Colon (tissue), 2 donors: ENCODE data around the gene ELAVL4.
"Not testable (repeated sequence)": the region's sequence is repeated elsewhere in the genome, so short reads cannot be mapped to it uniquely, and the experiment has no call there.

Experiments used
- FAIRE-seq: peaks from 2 replicates; lab custom pipeline; 2012; peaks lifted over from hg19 to GRCh38; lab: Jason Lieb, UNC
- donor health status: control.
- donor health status: control.

The ELAVL4 gene

DNA sequence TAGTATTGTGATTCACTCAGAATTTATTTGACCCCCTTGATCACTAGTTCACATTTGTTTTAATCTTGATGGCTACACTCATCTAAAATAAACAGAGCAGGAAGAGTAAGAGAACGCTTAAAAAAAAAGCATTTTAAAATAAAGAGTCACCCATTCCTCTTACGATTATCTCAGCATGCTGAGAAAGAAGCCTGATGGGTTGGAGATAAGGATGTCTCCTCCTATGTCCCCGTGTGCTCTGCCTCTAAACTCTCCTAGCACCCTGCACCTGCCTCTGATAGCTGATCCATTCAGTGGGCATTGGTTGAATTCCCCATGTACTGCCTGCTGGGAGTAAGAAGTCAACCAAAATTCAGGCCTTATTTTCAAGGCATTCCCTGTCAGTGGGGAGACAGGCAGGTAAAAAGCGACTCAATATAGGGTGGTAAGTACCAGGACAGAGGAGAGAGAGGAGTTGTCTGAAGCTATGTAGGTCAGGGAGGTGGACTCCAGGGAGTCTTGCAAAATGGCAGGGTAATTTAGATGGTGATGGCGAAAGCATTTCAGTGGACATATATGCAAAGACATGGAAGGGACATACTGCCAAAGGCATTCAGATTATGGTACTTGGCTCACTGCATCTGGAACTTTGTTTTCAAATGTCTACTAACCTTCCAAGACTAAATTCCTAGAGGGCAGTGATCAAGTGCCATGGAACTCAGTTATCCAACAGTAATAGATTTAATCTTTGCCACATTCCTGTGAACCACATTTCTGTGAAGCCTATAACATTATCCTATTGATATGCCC is 18.4 kb downstream of the ELAVL4 start:
- FAIRE-seq, result no peak

DNA sequence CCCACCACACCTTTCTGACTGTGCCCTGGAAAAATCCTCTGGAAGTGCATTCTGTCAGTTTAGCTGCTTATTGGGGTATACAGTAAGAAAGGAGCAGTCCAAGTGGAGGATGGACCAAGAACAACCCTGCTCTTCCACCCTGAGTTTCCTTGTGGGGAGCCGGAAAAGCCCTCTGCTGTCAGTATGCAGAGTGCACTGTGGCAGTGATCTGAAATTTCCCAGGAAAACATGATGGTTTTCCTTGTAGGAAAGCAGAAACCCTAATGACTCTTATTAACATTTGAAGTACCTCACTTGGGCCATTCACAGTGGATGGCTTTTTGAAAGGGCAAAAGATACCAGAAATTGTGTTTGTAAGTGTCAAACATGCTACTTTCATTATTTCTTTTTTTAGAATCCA is 20.5 kb downstream of the ELAVL4 start:
- FAIRE-seq, result no peak

DNA sequence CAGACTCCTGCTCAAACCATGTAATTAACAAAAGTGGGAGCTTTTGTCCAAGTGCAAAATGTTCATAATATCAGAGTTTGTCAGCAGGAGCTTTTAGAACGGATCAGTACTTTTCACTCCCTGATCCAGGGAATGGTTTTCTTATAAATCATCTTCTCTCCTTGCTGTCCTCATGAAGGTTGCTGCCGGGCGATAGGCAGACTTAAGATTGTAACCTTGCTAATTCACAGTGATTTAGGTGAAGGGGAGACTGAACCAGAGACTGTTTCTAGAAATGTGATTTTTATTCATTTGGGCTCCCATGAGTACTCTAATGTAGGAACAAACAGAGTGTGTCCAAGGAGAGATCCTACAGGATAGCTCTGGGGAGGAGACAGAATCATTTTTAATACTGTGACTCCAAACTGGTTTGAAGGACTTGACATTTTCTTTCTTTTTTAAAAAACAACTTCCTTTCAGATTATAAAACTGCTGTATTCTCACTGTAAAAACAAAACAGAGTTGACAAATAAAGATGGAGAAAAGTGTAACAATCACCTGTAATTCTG is 23.7 kb downstream of the ELAVL4 start:
- FAIRE-seq, result no peak

DNA sequence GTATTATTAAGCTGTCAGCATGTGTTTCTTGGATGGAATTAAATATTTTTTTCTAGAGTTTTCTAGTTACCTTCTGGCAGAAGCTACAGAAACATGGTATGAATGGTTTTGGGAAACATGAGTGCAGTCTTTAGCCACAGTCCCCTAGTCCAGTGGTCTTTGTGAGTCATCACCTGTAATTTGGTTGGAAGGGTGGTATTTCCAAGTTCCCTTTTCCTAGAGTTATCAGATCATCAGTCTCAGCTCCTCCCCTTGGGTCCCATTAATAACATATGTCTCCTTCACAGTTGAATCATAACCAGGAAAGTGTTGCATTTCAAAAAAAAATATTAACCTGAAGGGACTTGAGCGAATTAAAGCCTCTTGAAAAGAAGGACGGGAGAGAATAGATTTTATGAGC is 27.0 kb downstream of the ELAVL4 start:
- no peak for FAIRE-seq

DNA sequence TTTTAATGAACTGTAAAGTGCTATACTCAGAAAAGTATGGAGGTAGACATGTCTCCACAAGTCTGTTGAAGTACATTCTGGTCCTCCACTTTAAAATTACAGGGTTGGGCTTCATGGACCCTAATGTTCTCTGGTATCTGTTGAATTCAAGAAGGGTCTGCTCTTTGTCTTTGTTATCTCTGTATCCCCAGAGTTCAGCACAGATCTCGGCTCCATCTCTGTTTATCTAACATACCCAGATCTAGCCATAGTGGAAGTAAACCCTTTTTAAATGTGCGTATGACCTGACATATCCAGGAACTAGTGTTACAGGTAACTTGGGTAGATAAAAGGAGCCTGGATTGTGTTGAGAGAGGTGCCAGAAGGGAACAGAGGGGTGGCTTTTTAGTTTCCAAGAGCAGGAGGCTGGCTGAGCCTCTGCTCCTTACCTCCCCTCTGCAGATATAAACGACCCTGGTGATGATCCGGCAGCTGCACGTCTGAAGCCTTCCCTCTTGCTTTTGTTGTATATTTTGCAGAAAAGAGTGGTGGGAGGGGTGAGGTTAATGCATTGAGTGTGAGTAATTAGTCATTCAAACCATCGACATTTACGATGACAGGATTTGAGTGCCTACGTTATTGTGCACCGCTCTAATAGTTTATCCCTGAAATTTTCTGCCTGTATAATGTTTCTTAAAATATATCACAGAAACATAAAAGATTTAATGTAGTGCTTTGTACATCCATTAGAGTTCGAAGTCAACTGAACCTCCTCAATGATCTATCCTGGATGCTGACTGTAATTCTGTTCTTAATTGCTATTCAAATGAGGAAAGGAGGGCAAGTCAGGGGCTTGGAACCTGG is 30.8 kb downstream of the ELAVL4 start:
- FAIRE-seq, result no peak

DNA sequence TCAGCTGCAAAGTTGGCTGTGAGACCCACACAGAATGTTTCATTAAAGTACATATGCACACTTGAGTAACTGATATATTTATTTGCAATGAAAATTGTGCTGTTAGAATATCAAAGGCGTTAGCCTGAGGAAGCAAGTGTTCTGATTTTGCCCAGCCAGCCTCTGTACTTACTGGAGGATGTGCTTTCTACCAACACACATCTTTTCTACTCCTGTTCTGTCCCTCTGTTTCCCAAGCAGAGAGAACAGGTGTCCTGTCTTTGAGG is 31.4 kb downstream of the ELAVL4 start:
- no peak for FAIRE-seq

DNA sequence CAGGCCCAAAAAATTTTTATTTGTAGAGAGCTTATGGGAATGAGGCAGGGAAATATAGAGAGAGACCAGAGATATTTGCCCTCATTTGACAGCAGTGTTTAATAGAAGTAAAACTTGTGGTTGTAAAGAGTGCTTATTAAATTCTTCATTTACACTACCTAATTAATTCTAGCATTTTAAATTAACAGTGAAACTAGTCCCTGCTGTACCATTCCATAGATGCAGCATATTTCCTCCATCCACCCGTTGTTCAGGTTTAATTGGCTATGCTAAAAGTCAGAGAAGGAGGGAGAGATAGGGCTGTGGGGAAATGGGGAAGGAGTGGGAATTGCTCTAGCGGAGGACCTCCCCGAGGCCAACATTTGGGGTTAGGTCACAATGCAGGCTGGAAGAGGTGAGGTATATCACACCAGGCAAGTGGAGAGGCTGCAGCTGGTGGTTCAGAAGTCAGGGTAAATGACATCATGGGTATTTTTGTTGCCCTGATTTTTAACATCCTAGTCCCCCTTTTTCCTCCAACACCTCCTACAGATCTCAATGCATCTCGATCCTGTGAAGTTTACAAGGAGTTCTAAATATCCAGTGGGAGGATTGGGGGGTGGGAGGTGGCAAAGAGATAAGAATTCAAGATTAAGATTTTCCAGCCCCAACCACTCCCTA is 38.6 kb downstream of the ELAVL4 start:
- FAIRE-seq, result no peak

DNA sequence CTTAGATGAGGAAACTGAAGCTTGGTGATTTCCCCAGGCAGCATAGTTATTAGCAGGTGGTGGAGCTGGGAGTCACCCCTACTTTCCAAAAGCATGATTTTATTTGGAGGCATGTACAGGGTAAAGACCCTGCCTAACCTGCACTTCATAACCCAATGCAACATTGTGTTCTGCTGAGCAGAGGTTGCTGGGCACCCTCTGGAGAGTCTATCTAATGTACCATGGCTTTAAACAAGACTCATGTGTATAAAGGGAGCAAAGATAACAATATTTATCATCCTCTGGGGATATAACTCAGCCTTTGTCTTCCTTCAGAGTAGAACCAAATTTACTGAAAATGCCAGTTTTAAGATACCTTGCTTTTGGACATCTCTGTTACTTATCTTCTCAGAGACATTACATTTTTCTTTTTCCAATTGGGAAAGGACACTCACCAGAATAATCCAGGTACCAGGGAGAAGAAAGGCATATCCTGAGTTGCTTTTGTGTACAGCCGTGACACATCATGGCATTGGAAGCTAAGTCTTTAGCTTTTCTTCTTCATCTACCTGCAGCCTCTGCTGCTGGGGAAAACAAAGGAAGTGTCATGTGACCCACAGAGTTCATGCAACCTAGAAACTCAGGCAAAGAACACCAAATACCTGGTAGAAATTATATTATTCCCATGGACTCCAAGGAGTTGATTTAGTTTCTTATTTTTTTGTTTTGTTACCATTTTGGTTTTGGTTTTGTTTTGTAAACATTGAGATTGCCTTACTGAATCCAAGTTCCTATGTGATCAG is 39.6 kb downstream of the ELAVL4 start:
- no peak for FAIRE-seq

DNA sequence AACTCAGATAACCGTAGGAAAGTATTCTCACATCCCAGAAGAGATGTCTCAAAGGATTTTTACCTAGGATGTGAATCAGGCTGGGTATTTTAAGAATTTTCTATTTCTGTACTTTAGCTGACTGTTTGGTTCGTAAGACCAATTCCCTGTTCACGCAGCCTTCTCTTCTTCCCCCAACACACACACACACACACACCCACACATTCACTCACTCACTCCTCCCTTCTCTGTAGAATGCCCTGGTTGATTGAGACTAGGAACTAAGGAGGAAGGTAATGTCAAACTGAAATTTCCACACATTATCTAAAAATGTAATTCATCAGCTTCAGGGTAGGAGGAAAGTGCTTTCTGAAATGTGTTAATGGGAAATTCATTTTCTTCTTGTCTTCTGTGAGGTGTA is 43.5 kb downstream of the ELAVL4 start:
- no peak for FAIRE-seq

DNA sequence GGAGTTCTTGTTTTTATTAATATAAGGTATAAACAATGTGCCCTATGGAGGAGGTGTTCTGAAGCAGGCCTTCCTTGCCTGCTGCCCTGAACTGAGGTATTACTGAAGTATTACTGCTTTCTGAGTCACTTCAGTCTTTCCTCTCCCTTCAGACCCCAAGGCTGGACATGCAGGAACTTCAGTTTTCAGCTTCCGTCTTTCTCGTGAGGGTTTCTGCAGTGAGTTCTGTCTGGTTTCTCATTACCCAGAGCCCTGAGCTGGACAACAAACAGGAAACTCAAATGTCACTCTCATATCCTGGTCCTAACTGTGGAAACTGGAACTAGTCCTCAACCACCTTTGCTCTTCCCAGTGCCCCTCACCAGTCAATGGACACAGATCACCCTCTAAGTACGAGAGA is 46.8 kb downstream of the ELAVL4 start:
- FAIRE-seq, result no peak

DNA sequence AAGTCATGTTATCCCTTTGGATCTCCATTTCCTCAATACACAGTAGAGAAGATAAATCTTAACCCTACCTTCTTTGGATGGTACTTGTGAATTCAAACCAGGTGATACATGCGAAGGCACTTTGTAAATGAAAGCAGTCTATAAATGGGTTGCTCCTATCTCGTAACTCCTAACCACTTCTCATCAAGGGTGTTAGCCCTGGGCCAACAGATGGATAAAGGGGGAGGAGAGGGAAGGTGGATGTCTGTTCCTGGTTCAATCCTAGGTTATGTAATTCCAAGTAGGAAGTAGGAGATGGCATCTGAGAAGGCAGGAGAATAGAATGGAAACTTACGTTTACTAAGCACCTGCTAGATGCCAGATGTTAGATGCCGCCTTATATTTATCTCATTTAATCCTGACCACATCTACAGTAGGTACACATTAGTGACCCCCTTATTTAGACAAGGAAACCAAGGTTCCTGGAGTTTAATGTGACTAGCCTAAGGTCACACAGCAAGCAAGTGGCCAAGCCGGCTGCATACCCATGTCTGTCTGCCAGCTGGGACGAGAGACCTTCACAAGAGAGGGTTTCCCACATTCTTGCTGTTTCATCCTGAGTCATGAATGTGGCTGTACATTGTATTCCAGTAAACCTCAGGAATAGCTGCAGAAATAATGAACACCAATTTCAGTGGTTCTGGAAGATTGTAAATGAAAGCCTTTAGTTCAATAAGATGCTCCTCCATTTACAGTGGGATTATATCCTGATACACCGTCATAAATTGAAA is 47.7 kb downstream of the ELAVL4 start:
- no peak for FAIRE-seq

DNA sequence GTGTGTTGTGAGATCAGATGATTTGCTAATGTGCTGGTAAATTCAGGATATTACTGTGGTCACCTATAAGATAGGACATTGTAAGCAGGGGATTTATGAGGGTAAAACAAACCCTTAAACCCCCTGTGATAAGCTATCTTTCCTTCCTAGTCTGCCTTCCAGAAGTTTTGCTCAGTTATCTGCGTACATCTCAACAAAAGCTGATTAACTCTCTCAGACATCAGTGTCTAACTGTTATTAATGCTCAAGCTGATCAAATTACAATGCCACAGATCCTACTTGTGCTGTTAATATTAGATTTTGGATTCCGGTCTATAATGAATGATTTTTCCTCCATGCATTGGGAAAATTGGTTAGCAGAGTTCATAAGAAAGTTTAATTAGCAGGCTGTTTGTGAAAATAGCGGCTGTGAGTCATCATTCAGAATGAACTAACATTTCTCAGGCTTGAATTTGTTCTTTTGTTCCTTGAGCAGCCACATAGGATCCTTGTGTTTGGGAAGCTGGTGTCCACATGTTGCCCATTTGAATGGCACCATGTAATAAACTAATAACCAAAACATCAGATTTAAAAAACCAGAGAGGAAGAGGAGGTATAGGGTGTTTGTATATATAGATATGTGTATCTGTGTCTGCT is 48.7 kb downstream of the ELAVL4 start:
- no peak for FAIRE-seq

DNA sequence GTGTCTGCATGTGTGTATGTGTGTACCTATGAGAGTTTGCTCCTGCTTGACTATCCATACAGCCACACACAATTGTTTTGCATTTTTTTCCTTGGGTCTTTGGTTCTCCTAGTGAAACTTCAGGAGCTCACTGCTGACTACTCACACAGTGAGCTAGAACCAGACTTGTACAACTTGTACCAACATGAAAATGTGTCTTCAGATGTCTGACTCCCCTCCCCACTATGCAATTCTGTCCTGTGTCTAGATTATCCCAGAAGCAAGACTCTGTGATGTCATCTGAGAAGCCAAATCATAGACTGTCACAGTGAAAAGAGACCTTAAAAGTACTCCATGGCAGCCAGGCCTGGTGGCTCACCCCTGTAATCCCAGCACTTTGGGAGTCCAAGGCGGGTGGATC is 49.7 kb downstream of the ELAVL4 start:
- no peak for FAIRE-seq

DNA sequence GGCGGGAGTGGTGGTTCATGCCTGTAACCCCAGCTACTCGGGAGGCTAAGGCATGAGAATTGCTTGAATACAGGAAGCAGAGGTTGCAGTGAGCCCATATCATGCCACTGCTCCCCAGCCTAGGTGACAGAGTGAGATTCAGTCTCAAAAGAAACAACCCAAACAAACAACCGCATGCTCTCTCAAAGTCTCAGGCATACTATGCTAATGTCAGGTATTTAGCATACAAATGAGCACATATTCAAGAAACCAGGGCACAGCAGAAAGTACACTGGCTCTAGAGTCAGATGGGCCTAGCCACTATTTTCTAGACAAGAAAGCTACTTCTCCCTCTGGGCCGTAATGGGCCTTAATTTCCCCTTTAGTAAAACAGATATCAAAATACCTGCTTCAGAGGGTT is 55.0 kb downstream of the ELAVL4 start:
- FAIRE-seq, result no peak

DNA sequence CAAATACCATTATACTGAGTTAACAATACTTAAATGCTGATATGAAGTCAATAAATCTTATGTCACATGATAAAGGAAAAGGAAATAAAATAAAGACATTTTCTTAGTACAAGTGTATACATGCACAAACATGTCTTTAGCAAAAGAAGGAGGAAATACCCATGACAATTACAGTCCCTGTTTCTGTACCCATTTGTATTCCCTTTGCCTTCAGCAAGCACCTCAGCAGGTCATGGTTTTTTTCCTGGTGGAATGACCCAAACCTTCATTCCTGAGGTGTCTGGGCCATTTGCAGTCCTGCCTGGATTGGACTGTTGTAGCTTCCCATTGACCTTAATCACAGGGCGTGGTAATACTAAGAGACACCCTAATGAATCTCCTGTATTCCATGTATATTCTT is 57.6 kb downstream of the ELAVL4 start:
- FAIRE-seq, result not testable (repeated sequence)

DNA sequence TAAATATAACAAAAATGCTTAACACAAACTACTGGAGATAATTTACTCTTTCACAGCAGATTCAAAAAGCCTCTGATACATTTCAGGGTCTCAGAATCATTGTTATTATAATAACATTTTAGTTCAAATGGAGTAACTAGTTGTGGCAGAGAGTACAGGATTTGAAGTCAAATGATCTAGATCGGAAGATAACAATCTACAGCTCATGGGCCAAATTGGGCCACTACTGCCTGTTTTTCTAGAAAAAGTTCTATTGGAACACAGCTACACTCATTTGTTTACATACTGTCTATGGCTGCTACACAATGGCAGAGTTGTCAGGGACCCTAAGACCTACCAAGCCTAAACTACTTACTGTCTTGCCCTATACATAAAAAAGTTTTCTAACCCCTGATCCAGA is 63.6 kb downstream of the ELAVL4 start:
- FAIRE-seq, result no peak

DNA sequence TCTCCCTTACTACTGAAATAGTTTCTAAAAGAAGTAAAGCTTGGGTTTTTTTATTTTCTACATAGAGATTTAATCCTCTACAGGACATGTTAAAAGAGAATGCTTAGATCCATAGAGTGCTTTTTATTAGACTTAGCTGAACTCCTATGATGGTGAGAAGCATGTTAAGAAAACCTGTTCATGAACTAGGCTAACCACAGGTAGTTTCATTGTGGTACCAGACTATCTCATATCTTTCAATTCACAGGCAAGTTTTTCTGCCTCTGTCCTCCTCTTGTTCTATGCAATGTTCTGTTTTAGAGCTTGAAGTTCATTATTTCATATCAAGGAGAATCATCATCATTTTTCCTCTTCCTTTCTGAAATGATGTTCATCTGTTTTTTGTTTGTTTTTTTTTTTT is 65.4 kb downstream of the ELAVL4 start:
- FAIRE-seq, result no peak

DNA sequence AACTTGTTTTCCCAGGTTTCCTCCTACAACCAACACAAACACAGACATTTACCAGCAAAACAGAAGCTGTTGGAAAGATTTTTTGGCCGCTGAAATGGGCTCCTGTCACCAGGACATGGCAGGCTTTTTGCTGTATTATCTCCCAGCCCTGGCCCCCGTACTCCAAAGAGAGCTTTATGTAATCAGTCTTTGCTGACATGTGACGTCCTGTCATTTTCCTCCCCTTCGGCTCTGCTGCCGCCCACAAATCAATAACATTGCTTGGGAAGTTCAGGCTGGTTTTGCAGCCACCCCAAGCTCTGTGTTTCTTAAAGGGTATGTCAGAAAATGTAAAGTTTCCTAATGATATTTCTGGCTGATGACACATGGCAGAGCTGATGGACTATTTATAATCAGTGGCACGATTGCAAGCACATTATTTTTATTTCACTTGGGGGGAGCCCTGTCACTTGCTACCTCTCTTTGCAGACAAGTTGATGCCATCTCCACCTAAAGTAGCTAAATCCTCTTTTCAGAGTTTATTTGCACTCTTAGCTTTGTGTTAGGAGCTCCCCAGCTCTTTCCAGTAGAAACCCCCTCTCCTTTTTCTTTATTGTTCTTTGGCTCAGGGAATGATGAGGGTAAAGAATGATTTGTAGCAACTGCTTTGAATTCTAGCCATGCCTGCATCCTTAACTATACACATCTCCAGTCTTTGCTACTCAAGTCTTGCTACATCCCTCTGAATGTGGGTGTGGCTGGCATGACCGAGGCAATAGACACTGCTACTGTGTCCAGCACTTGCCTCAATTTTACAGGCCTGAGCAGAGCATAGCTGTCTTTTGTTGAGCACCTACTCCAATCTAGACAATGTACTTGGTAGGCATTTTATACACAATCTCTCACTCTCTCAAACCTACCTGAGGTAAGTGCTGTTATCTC is 67.3 kb downstream of the ELAVL4 start:
- no peak for FAIRE-seq

DNA sequence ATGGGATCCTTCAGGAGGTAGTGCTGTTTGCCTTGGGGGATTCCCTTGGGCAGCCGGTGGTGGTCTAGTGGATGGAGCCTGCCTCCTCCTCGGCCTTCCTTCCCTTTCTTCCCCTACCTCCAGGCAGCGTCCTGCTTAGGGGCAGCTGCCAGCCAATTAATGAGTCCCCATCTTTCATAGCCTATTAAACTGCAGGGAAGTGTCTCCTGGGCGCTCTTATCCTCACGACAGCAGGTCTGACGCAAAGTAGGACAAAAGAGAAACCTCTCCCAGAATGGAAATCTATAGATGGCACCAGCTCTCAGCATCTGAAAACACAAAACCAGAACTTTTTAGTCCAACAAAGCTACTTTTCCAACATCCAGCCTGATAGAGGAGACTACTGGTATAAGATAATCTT is 69.3 kb downstream of the ELAVL4 start:
- no peak for FAIRE-seq

DNA sequence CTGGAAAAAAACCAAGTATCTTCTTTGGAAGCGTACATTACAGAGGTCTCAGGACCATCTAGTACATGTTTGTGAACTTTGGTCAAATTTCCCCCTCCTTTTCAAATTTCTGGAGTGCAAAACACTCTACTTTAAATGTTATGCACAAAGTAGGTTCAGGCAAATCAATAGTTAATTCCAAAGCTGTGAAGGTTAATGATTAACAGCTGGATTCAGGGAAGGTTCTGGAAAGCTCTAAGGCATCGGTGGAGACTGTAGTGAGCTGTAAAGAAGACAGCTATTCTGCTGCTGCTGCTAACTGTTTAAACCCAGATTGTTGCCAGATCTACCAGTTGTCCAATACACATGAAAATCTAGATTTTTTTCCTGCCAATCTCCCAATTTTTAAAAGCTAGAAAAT is 70.9 kb downstream of the ELAVL4 start:
- no peak for FAIRE-seq
